ENCODE results near the gene JRKL.
"Not testable (repeated sequence)": the region's sequence is repeated elsewhere in the genome, so short reads cannot be mapped to it uniquely, and the experiment has no call there.

Gene JRKL

DNA sequence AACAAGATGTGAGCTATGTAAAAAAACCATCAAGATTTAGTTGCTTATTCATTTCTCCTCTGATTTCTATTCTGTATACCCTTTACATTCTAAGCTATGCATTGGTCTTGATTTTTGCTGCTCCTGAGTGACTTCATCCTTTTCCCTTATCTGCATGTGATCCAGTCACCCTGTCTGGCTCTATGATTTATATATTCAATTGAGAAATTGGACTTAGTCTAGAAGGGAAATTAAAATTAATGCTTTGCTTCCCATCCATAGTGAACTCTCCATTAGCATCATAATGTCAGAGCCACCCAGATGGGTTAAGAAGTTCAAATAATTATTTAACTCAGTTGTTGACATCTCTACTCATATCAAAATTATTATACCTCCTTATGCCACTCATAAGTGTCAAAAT lies 5.0 kb downstream of the JRKL start:
- no peak for DNase-seq

DNA sequence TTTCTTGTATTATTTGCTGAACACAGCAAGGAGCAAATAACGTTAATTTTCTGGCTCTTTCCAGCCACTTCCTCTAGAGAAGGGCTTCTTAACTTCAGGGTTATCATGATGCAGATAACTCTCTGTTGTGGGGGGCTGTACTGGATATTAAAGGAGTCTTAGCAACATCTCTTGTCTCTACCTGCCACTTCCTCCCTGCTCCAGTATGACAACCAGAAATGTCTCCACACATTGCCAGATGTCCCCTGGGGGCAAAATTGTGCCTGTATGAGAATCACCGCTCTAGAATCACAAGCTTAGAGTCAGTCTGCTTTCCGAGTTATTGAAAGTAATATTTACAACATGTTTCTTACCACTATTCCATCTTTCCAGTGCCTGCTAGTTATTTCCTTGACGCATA lies 6.8 kb downstream of the JRKL start:
- no peak for DNase-seq

DNA sequence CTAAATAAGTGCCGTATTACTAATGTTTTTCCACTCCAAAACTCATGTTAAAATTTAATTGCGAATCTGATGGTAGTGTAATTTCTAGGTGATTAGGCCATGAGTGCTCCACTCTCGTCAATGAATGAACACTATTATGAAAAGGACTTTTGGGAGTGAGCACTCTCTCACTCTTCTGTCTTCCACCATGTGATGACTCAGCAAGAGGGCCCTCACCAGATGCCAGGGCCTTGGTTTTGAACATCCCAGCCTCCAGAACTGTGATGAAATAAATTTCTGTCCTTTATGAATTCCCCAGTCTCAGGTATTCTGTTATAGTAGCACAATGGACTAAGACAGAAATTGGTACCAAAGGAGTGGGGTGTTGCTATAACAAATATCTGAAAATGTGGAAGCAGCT lies 8.1 kb downstream of the JRKL start:
- no peak for DNase-seq

GRCh38 chr11:96400697-96401096 lies 10.9 kb downstream of the JRKL start:
- DNase-seq = no peak

DNA sequence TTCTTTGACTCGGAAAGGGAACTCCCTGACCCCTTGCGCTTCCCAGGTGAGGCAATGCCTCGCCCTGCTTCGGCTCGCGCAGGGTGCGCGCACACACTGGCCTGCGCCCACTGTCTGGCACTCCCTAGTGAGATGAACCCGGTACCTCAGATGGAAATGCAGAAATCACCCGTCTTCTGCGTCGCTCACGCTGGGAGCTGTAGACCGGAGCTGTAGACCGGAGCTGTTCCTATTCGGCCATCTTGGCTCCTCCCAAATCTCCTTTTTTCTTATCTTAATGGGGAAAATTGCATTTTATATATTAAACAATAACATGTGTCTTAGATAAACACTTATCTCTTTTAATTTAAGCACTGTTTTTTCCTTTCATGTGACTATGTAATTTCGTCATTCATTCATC lies 21.6 kb downstream of the JRKL start:
- DNase-seq = not testable (repeated sequence)

DNA sequence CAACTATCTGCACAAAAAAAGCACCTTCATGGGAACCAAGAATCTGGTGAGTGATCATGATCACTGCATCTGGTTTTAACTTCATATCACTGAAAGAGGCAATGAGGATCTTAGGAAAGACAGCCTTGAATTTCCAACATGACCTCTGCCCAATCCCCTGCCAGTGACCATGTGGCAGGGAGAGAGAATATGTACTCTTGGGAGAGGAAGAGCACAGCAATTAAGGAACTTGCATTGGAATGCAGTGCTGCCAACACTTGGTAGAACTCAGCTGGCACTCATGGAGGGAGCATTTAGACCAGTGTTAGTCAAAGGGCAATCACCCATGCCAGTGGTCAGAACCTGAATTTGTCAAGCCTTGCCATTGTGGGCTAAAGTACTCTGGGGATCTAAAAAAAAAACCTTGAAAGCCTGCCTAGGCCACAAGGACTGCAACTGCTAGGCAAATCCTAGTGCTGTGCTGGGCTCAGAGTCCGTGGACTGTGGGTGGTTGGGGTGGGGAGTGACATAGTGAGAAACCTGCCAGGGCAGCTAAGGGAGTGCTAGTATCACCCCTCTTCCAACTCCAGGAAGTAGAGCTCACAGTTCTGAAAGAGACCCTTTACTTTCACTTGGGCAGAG lies 23.1 kb downstream of the JRKL start:
- DNase-seq = no peak

DNA sequence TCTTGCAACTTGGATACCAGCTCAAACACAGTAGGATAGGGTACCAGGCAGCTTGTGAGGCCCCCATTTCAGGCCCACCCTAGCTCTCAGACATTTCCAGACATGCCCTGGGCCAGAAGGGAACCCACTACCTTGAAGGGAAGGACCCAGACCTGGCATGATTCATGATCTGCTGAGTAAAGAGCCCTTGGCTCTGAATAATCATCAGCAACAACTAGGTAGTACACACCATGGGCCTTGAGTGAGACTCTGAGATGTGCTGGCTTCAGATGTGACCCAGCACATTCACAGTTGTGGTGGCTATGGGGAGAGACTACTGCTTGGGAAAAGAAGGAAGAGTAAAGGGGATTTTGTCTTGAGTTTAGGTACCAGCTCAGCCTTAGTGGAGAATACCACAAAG lies 23.6 kb downstream of the JRKL start:
- DNase-seq = no peak

GRCh38 chr11:96424693-96425092 lies 34.9 kb downstream of the JRKL start:
- DNase-seq = no peak

GRCh38 chr11:96430668-96431067 lies 40.9 kb downstream of the JRKL start:
- no peak for DNase-seq

- not testable (repeated sequence) for DNase-seq
Observed at GRCh38 chr11:96432654-96433053, 42.8 kb downstream of the JRKL start.

Measured in NCI-H526 treated with DMSO at 0.1 percent for 48 hours (cell line).